RWPE1 (cell line): ENCODE measurements around the gene LCE1C.

Experiments
- CTCF ChIA-PET: fragments of 350-600 bp; sonication (Branson Sonifier 250); formaldehyde crosslinking; extraction: SDS; loops from one replicate; lab custom pipeline; 2021; lab: Yijun Ruan, JAX
- POLR2A ChIA-PET: fragments of 400-600 bp; formaldehyde crosslinking; extraction: SDS; loops from one replicate; lab custom pipeline; 2020; ENCODE audit warnings: antibody characterized with exemption; ENCODE audit not compliant: low non-redundant PET; lab: Yijun Ruan, JAX
- DNase-seq: peaks from one replicate; pipeline ENCODE4 v3.0.0; 2012; ENCODE audit warnings: low spot score
- H3K27ac ChIP-seq: fragments of 450-650 bp; 2 replicates; pipeline ENCODE4 v1.5.1; 2017
- TF ChIP-seq, protein P1 (sequence below): fragments of 450-650 bp; conservative IDR thresholded peaks from 2 replicates; pipeline ENCODE4 v1.5.1; 2017; ENCODE audit warnings: low read depth, mild to moderate bottlenecking

The LCE1C gene

GRCh38 chr1:152823294-152823693 is 16.8 kb upstream of the LCE1C start:
- TF ChIP-seq, protein P1, sequence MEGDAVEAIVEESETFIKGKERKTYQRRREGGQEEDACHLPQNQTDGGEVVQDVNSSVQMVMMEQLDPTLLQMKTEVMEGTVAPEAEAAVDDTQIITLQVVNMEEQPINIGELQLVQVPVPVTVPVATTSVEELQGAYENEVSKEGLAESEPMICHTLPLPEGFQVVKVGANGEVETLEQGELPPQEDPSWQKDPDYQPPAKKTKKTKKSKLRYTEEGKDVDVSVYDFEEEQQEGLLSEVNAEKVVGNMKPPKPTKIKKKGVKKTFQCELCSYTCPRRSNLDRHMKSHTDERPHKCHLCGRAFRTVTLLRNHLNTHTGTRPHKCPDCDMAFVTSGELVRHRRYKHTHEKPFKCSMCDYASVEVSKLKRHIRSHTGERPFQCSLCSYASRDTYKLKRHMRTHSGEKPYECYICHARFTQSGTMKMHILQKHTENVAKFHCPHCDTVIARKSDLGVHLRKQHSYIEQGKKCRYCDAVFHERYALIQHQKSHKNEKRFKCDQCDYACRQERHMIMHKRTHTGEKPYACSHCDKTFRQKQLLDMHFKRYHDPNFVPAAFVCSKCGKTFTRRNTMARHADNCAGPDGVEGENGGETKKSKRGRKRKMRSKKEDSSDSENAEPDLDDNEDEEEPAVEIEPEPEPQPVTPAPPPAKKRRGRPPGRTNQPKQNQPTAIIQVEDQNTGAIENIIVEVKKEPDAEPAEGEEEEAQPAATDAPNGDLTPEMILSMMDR = no peak
- POLR2A ChIA-PET = no interaction called here
- no peak overlapping the region for H3K27ac ChIP-seq
- DNase-seq = no peak
- CTCF ChIA-PET = no interaction called here

- no peak overlapping the region for H3K27ac ChIP-seq
- peak; percentile 18 for DNase-seq
- TF ChIP-seq, protein P1 = no peak
- ChIA-PET CTCF (no interaction called here), POLR2A (no interaction called here)
Measured at GRCh38 chr1:152817309-152817708, 10.9 kb upstream of the LCE1C start.

- TF ChIP-seq, protein P1 = no peak
- ChIA-PET POLR2A (no interaction called here), CTCF (no interaction called here)
- H3K27ac ChIP-seq = no peak within 1 kb of the TSS
- DNase-seq = no peak
Measured at GRCh38 chr1:152811671-152812070, 5.2 kb upstream of the LCE1C start, which contains the start of gene LCE1B. TSS of gene LCE1B (plus strand) at chr1:152811971. CDS start at chr1:152812447, 476 bp downstream.

DNA sequence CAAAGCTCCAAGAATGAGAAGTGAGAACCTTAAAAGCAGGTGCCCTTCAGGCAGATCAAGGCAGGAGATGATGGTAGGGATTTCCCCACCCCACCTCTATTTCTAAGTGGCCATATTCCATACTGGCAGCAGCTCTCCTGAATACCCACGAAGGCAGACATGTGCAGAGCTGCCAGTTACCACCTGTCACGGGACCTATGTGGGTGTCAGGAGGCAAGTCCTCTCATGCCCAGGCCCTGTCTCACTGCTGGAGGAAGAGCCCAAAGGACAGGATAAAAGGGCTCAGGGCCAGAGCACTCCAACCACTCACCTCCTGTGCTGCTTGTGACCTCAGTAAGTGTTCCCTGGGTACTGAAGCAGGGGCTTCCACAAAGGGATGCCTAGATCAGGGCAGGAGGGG is 4.6 kb upstream of the LCE1C start:
- TF ChIP-seq, protein P1 = no peak
- ChIA-PET CTCF (no interaction called here), POLR2A (no interaction called here)
- DNase-seq = peak; percentile 13
- H3K27ac ChIP-seq = no peak overlapping the region

DNA sequence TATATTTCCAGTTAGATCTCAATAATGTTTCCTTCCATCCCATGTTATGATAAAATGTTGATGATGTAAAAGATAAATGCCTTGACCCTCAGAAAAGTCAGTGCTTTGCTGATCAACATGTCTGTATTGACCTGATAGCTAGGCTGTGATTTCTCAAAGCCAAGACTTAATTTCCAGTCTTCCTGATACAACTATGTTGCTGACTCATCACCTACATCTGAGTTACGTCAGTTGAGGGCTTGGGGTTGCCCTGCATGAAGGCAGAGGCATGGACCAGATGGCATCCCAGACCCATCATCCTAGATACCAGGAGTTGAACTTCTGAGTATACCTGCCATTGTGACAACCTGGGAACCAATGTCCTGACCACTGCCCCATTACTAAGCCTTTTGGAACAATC is 5.1 kb downstream of the LCE1C start:
- DNase-seq = no peak
- ChIA-PET CTCF (interaction anchor here (0.6 to 1.6 kb wide), 2 partner anchors 15 to 57 kb away, joined by 4 to 5 read pairs; partner anchors contain the start of gene LCE1E), POLR2A (no interaction called here)
- TF ChIP-seq, protein P1 = no peak
- H3K27ac ChIP-seq = no peak overlapping the region

GRCh38 chr1:152796421-152796820 is 10.0 kb downstream of the LCE1C start, which contains the start of gene LCE1D:
TSS of gene LCE1D (plus strand) at chr1:152796721. CDS start at chr1:152797795, 1,074 bp downstream.
- DNase-seq = no peak
- ChIA-PET POLR2A (no interaction called here), CTCF (interaction anchor here (0.6 kb wide), 1 partner anchor 25 kb away, joined by 4 read pairs; no protein-coding TSS in a partner anchor)
- TF ChIP-seq, protein P1 = no peak
- H3K27ac ChIP-seq = no peak within 1 kb of the TSS
